ENCODE results near the gene LRTM1.

Gene LRTM1

DNA sequence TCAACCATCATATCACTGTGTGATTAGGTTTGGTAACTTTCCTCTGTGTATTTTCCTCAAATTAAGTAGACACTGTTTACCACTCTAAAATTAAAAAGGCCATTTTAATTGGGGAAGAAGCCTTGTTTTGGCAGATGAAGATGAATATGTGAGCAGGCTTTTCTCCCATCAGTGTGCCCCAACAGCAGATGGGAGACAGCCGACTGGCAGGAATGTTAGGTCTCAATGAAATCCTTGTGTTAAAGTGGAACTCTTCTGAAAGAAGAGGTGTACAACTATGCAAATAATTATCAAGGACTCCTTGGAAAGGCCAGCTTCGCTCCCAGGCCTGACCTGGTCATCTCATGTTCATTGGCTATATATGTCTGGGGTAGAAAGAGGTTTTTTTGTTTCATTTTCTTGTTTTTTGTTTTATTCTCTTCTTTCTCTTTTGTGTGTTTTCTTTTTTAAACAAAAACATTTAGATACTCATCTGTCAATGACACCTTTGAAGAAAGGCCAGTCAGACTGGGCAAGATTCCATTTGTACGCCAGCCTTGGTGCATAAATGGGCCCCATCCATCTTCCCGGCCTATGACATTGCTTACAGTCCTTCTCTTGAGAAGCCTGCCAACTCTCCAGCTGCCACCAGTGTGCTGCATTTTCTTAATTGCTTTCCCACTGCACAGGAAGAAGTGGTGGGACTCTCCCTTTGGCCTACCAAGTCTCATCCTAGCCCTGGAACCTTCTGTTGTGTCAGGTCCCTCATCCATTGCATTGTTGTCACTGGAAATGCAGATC lies 25.8 kb downstream of the LRTM1 start:
- H3K27ac Mint-ChIP-seq = no peak overlapping the region
- no peaks in the 10 kb centered on the region for H3K9me3 Mint-ChIP-seq
- H3K4me3 Mint-ChIP-seq = no peak overlapping the region
- no peaks in the 10 kb centered on the region for H3K36me3 Mint-ChIP-seq (ENCODE audit: low read depth)
- peaks cover 50% of the 10 kb centered on the region for H3K4me1 Mint-ChIP-seq
- H3K27me3 Mint-ChIP-seq (ENCODE audit: low read depth) = peaks cover 13% of the 10 kb centered on the region
- TF ChIP-seq, protein P1, sequence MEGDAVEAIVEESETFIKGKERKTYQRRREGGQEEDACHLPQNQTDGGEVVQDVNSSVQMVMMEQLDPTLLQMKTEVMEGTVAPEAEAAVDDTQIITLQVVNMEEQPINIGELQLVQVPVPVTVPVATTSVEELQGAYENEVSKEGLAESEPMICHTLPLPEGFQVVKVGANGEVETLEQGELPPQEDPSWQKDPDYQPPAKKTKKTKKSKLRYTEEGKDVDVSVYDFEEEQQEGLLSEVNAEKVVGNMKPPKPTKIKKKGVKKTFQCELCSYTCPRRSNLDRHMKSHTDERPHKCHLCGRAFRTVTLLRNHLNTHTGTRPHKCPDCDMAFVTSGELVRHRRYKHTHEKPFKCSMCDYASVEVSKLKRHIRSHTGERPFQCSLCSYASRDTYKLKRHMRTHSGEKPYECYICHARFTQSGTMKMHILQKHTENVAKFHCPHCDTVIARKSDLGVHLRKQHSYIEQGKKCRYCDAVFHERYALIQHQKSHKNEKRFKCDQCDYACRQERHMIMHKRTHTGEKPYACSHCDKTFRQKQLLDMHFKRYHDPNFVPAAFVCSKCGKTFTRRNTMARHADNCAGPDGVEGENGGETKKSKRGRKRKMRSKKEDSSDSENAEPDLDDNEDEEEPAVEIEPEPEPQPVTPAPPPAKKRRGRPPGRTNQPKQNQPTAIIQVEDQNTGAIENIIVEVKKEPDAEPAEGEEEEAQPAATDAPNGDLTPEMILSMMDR (IDR thresholded peaks at IDR 0.05; ENCODE audit: unreplicated experiment in 3 of 3) = no peak

GRCh38 chr3:54900838-54901591 lies 26.8 kb downstream of the LRTM1 start:
- Mint-ChIP-seq H3K9me3 (no peaks in the 10 kb centered on the region), H3K4me3 (no peak overlapping the region)

DNA sequence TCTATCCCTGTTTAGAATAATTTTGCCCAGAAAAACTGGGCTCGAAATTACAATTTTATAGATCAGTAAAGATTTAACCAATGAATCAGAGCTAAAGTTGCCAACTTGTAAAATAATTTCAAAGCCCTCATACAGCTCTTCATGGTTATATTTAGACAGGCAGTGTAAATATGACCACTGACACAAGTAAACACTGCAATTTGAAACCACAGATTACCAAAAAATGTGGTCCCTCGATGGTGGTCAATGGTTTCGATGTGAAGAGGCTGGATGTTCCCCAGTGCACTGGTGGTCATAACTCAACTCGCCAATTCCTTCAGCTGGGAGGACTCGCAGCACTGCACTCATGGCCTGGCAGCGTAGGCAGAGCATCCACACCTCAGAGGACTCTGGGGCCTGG lies 28.6 kb downstream of the LRTM1 start:
- peaks cover 13% of the 10 kb centered on the region for H3K27me3 Mint-ChIP-seq (ENCODE audit: low read depth)
- H3K4me3 Mint-ChIP-seq = no peak overlapping the region
- no peaks in the 10 kb centered on the region for H3K9me3 Mint-ChIP-seq

More at GRCh38 chr3:54900838-54901591, 26.8 kb downstream of the LRTM1 start:
- TF ChIP-seq, protein P1 (IDR thresholded peaks at IDR 0.05; ENCODE audit: unreplicated experiment in 3 of 3) = no peak
- Mint-ChIP-seq H3K27me3 (ENCODE audit: low read depth) (peaks cover 9% of the 10 kb centered on the region), H3K27ac (peak overlapping the region in 1 of 3 experiments; percentile 30), H3K4me1 (peaks cover 40% of the 10 kb centered on the region), H3K36me3 (ENCODE audit: low read depth) (no peaks in the 10 kb centered on the region)

GRCh38 chr3:54897028-54897711 lies 30.7 kb downstream of the LRTM1 start:
- Mint-ChIP-seq H3K9me3 (no peaks in the 10 kb centered on the region), H3K36me3 (ENCODE audit: low read depth) (no peaks in the 10 kb centered on the region), H3K27me3 (ENCODE audit: low read depth) (peaks cover 13% of the 10 kb centered on the region), H3K4me1 (peaks cover 38% of the 10 kb centered on the region), H3K27ac (no peak overlapping the region), H3K4me3 (no peak overlapping the region)
- TF ChIP-seq, protein P1 (IDR thresholded peaks at IDR 0.05; ENCODE audit: unreplicated experiment in 3 of 3) = no peak

More for the DNA sequence above, 28.6 kb downstream of the LRTM1 start:
- TF ChIP-seq, protein P1 (IDR thresholded peaks at IDR 0.05; ENCODE audit: unreplicated experiment in 3 of 3) = no peak
- no peak overlapping the region for H3K27ac Mint-ChIP-seq
- peaks cover 32% of the 10 kb centered on the region for H3K4me1 Mint-ChIP-seq
- no peaks in the 10 kb centered on the region for H3K36me3 Mint-ChIP-seq (ENCODE audit: low read depth)

DNA sequence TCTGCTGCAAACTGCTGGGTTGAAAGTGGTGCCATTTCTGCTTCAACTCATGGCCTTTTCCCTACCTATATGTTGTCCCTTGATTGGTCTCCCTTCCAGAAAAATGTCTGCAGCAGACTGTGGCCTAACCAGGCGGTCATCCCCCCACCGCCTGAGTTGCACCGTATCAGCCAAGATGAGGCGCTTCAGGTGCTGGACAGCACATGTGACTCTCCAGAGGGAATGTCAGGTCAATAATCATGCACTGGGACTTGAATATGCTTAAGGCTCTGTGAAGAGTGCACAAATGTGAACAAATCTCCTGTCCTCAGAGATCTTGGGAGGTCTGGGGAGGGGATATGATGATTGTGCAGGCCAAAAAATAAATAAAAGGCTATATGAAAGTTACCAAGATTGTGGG lies 32.2 kb downstream of the LRTM1 start:
- no peak overlapping the region for H3K4me3 Mint-ChIP-seq
- no peaks in the 10 kb centered on the region for H3K36me3 Mint-ChIP-seq (ENCODE audit: low read depth)
- TF ChIP-seq, protein P1 (IDR thresholded peaks at IDR 0.05; ENCODE audit: unreplicated experiment in 3 of 3) = no peak
- no peaks in the 10 kb centered on the region for H3K9me3 Mint-ChIP-seq
- no peak overlapping the region for H3K27ac Mint-ChIP-seq
- H3K4me1 Mint-ChIP-seq = peaks cover 39% of the 10 kb centered on the region
- H3K27me3 Mint-ChIP-seq (ENCODE audit: low read depth) = peaks cover 12% of the 10 kb centered on the region
